HepG2 (cell line): Measurements from ENCODE around the gene SGSH. TPM values are rescaled to one million over a fixed set of nuclear protein-coding genes. Genes with fewer than 3 reads are reported as not detected.

Source experiments
- ATAC-seq: fragments of 200-7000 bp; cut with Tn5 transposase; 3 replicates; pipeline ENCODE4 v1.9.1; 2020; ENCODE audit warnings: mild to moderate bottlenecking, moderate library complexity
- BruUV-seq: library from RNA; stranded (reverse); fragments of 400-500 nt; replicated peaks from 2 replicates; lab custom pipeline; 2021; lab: Mats Ljungman, UMichigan
- CTCF ChIA-PET: fragments of 300-600 bp; formaldehyde crosslinking; extraction: SDS; loops from one replicate; lab custom pipeline; 2021; ENCODE audit warnings: low total read pairs, inconsistent platforms, low intra/inter-chr PET ratio; lab: Yijun Ruan, JAX
- POLR2A ChIA-PET: fragments of 350-600 bp; sonication (Branson Sonifier 250); formaldehyde crosslinking; loops from one replicate; lab custom pipeline; 2020; ENCODE audit warnings: antibody characterized with exemption, inconsistent platforms; lab: Yijun Ruan, JAX
- DNase-seq: peaks from one replicate; pipeline ENCODE4 v3.0.0-alpha.2; 2015; ENCODE audit warnings: low spot score
- FAIRE-seq: peaks from 3 replicates; lab custom pipeline; 2011; peaks lifted over from hg19 to GRCh38; lab: Jason Lieb, UNC
- H2AFZ ChIP-seq: one replicate; pipeline ENCODE4 v1.6.1; 2011; ENCODE audit warnings: low read length, inconsistent platforms
- H3K27ac ChIP-seq: fragments of 300-600 bp; 3 replicates; pipeline ENCODE4 v1.8.0; 2011; ENCODE audit warnings: mixed run types, mild to moderate bottlenecking, mixed read lengths, low read length, inconsistent platforms; ENCODE audit not compliant: insufficient read depth; ENCODE audit errors: extremely low read length
- H3K27me3 ChIP-seq, 2 experiments: fragments of 200-600 bp in 1 of 2; 2 replicates in 1 of 2; 3 replicates in 1 of 2; pipeline versions ENCODE4 v1.6.0 to v1.8.0; 2011; ENCODE audit warnings: low read length in 2 of 2, mild to moderate bottlenecking in 2 of 2, moderate library complexity in 2 of 2, inconsistent platforms in 1 of 2; ENCODE audit not compliant: insufficient read depth in 2 of 2, control insufficient read depth in 1 of 2
- H3K36me3 ChIP-seq, 2 experiments: fragments of 200-600 bp in 1 of 2; replicated peaks in 1 of 2; 2 replicates in 1 of 2; 3 replicates in 1 of 2; pipeline versions ENCODE4 v1.5.1 to v1.8.0; 2011; ENCODE audit warnings: low read length in 2 of 2, inconsistent platforms in 1 of 2; ENCODE audit not compliant: insufficient read depth in 2 of 2, control insufficient read depth in 1 of 2
- H3K4me1 ChIP-seq: 2 replicates; pipeline ENCODE4 v1.5.1; 2012; ENCODE audit warnings: low read length, inconsistent platforms; ENCODE audit not compliant: insufficient read depth
- H3K4me2 ChIP-seq: 2 replicates; pipeline ENCODE4 v1.6.0; 2011; ENCODE audit warnings: low read depth, low read length, inconsistent platforms
- H3K4me3 ChIP-seq, 3 experiments: fragments of 200-600 bp in 1 of 3; sonication (generic), shearing (Covaris generic) in 1 of 3; replicated peaks in 1 of 3; 2 replicates each; pipeline ENCODE4 v1.5.1; 2011 to 2016; ENCODE audit warnings: low read length in 3 of 3, inconsistent platforms in 2 of 3, low read depth in 2 of 3, mild to moderate bottlenecking in 2 of 3, control low read depth in 1 of 3, mixed read lengths in 1 of 3; ENCODE audit not compliant: insufficient read depth in 1 of 3
- H3K79me2 ChIP-seq: one replicate; pipeline ENCODE4 v1.6.1; 2011; ENCODE audit warnings: low read length, inconsistent platforms; ENCODE audit not compliant: insufficient read depth
- H3K9ac ChIP-seq: 2 replicates; pipeline ENCODE4 v1.6.0; 2011; ENCODE audit warnings: mild to moderate bottlenecking, low read depth, low read length, inconsistent platforms; ENCODE audit not compliant: insufficient read depth
- H3K9me3 ChIP-seq: 2 replicates; pipeline ENCODE4 v1.5.1; 2012; ENCODE audit warnings: mild to moderate bottlenecking, low read length
- H4K20me1 ChIP-seq: 2 replicates; pipeline ENCODE4 v1.6.0; 2011; ENCODE audit warnings: inconsistent platforms, mild to moderate bottlenecking, low read length, moderate library complexity; ENCODE audit not compliant: insufficient read depth
- RBFOX2 ChIP-seq: fragments of 200-400 bp; formaldehyde crosslinking; IDR thresholded peaks from 2 replicates; pipeline ENCODE4 v1.6.1; 2017; ENCODE audit warnings: low read depth, mild to moderate bottlenecking, low read length
- ZBTB7B ChIP-seq: sonication (generic); formaldehyde crosslinking; IDR thresholded peaks from 2 replicates; pipeline ENCODE4 v1.4.0; 2020; ENCODE audit warnings: missing genetic modification reagents
- ZKSCAN8 ChIP-seq: IDR thresholded peaks from 2 replicates; pipeline ENCODE4 v1.6.1; 2016; ENCODE audit warnings: borderline replicate concordance, missing genetic modification reagents, missing compliant biosample characterization
- WGBS: methylation state at CpG from one replicate; pipeline ENCODE4 v1.1.6; 2017; ENCODE audit warnings: low lambda C conversion rate; 5-methylcytosine and 5-hydroxymethylcytosine counted together
- in situ Hi-C: cut with HindIII; loops from 2 replicates; pipeline ENCODE4 v1.10.0; 2017; ENCODE audit warnings: low pct_unique_long_range_greater_than_20kb; ENCODE audit not compliant: extremely low pct_ligation_motif_present
- intact Hi-C: fragments of 100-400 bp; cut with micrococcal nuclease; formaldehyde crosslinking; loops from one replicate; pipeline ENCODE4 v1.10.0; 2022; ENCODE audit not compliant: unreplicated experiment
- polyA plus RNA-seq, 8 experiments: library from polyadenylated mRNA; depleted of rRNA in 3 of 8; stranded (reverse) in 7 of 8; unstranded in 1 of 8; fragments of >200 nt; fragmentation: Illumina TruSeq in 4 of 8; extraction: Trizol in 4 of 8; gene quantifications; 2 replicates each; pipeline versions ENCODE4 v1.2.1 to v1.2.3, GENCODE V29; 2011 to 2016; ENCODE audit warnings: low read depth in 4 of 8, missing spikeins in 1 of 8, mixed read lengths in 1 of 8; ENCODE audit not compliant: insufficient read depth in 1 of 8
- total RNA-seq, 5 experiments: library from RNA; depleted of rRNA; stranded (reverse); fragments of >200 nt; fragmentation: Illumina TruSeq; extraction: Trizol; gene quantifications; 2 replicates each; pipeline ENCODE4 v1.2.3, GENCODE V29; 2016; ENCODE audit warnings: low read depth in 1 of 5
- TF ChIP-seq, protein P1 (sequence below): sonication (generic); formaldehyde crosslinking; IDR thresholded peaks from 2 replicates; pipeline ENCODE4 v1.5.0; 2020; ENCODE audit warnings: mild to moderate bottlenecking, missing genetic modification reagents, borderline replicate concordance
- TF ChIP-seq, protein P2 (sequence below): sonication (generic); formaldehyde crosslinking; conservative IDR thresholded peaks from 2 replicates; pipeline ENCODE4 v1.4.0; 2020; ENCODE audit warnings: missing genetic modification reagents
- TF ChIP-seq, protein P3 (sequence below): sonication (generic); formaldehyde crosslinking; IDR thresholded peaks from 2 replicates; pipeline ENCODE4 v1.4.0; 2020; ENCODE audit warnings: mild to moderate bottlenecking, missing genetic modification reagents

SGSH gene
- total and polyA plus RNA-seq, 2 of the 13 experiments (the other 11 are each of a cell fraction or from before 2014, with no cell fraction given) = 12.2 to 17.6 TPM

DNA sequence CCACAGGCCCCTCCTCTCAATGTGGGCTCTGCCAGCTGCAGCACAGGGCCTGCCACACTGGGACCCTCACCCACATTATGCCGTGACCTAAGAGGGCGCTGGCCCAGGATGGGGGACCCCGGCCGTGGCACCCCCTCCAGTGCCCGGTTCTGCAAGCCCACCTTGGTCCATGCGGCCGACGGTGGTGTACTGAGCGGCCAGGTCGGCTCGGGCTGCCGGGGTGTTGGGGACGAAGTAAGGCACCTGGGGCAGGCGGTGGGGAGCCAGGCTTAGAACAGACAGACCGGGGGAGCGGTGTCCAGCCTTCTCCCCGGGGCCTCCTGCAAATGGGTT lies 6.5 kb downstream of the SGSH start:
- Histone ChIP-seq H3K9ac (no peak overlapping the region), H3K27me3 (no peaks in the 10 kb centered on the region), H4K20me1 (no peaks in the 10 kb centered on the region), H3K4me2 (no peak overlapping the region), H3K27ac (no peak overlapping the region), H2AFZ (no peak overlapping the region), H3K9me3 (no peaks in the 10 kb centered on the region), H3K4me1 (peaks cover 6% of the 10 kb centered on the region), H3K4me3 (no peak overlapping the region), H3K79me2 (no peaks in the 10 kb centered on the region), H3K36me3 (peaks cover 22 to 48% of the 10 kb centered on the region in 2 experiments)
- no peak for DNase-seq
- intact Hi-C loops = no loop called here
- TF ChIP-seq RBFOX2 = 0 out of 2 replicates have a peak, but pooled peaks have one; percentile 38
- TF ChIP-seq, protein P1, sequence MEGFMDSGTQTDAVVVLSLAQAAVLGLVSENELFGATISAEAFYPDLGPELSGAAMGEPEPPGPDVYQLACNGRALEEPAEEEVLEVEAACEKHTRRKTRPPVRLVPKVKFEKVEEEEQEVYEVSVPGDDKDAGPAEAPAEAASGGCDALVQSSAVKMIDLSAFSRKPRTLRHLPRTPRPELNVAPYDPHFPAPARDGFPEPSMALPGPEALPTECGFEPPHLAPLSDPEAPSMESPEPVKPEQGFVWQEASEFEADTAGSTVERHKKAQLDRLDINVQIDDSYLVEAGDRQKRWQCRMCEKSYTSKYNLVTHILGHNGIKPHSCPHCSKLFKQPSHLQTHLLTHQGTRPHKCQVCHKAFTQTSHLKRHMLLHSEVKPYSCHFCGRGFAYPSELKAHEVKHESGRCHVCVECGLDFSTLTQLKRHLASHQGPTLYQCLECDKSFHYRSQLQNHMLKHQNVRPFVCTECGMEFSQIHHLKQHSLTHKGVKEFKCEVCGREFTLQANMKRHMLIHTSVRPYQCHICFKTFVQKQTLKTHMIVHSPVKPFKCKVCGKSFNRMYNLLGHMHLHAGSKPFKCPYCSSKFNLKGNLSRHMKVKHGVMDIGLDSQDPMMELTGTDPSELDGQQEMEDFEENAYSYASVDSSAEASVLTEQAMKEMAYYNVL = no peak
- 100% methylated on average over 3 of the region's 17 CpGs for WGBS
- POLR2A ChIA-PET = no interaction called here
- BruUV-seq = no TSS peak
- no peak for FAIRE-seq
- in situ Hi-C loops = no loop called here
- ATAC-seq = no peak
- CTCF ChIA-PET = no interaction called here

DNA sequence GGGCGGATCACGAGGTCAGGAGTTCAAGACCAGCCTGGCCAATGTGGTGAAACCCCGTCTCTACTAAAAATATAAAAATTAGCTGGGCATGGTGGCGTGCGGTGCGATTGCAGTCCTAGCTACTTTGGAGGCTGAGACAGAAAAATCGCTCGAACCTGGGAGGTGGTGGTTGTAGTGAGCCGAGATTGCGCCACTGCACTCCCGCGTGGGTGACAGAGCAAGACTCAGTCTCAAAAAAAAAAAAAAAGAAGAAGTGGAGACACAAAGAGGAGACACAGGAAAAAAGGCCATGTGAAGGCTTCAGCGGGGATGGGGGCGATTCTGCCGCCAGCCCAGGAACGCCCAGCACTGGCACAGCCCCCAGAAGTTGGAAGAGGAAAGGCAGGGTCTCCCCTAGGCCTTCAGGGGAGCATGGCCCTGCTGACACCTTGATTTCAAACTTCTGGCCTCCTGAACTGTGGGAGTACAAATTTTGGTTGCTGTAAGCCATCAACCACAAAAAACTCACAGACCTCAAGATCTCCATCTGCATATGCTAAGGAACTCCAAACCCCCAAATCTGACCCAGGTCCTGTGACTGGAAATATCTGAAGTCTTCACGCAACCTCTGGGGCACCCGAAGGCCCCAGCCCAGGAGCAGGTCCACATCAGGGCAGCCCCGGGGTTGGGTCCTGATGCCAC lies 7.0 kb downstream of the SGSH start:
- Histone ChIP-seq H4K20me1 (no peaks in the 10 kb centered on the region), H3K4me3 (no peak overlapping the region), H3K4me1 (peaks cover under 1% of the 10 kb centered on the region; the same call in 1 of the 2 replicates), H3K27me3 (no peaks in the 10 kb centered on the region), H3K9me3 (no peaks in the 10 kb centered on the region), H2AFZ (no peak overlapping the region), H3K36me3 (peaks cover 22 to 48% of the 10 kb centered on the region in 2 experiments), H3K4me2 (no peak overlapping the region), H3K27ac (no peak overlapping the region), H3K79me2 (no peaks in the 10 kb centered on the region), H3K9ac (no peak overlapping the region)
- TF ChIP-seq, protein P2, sequence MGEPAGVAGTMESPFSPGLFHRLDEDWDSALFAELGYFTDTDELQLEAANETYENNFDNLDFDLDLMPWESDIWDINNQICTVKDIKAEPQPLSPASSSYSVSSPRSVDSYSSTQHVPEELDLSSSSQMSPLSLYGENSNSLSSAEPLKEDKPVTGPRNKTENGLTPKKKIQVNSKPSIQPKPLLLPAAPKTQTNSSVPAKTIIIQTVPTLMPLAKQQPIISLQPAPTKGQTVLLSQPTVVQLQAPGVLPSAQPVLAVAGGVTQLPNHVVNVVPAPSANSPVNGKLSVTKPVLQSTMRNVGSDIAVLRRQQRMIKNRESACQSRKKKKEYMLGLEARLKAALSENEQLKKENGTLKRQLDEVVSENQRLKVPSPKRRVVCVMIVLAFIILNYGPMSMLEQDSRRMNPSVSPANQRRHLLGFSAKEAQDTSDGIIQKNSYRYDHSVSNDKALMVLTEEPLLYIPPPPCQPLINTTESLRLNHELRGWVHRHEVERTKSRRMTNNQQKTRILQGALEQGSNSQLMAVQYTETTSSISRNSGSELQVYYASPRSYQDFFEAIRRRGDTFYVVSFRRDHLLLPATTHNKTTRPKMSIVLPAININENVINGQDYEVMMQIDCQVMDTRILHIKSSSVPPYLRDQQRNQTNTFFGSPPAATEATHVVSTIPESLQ (CRISPR knock-in tag) = no peak
- TF ChIP-seq ZBTB7B (CRISPR knock-in tag) (no peak), ZKSCAN8 (CRISPR knock-in tag) (no peak)
- TF ChIP-seq, protein P3, sequence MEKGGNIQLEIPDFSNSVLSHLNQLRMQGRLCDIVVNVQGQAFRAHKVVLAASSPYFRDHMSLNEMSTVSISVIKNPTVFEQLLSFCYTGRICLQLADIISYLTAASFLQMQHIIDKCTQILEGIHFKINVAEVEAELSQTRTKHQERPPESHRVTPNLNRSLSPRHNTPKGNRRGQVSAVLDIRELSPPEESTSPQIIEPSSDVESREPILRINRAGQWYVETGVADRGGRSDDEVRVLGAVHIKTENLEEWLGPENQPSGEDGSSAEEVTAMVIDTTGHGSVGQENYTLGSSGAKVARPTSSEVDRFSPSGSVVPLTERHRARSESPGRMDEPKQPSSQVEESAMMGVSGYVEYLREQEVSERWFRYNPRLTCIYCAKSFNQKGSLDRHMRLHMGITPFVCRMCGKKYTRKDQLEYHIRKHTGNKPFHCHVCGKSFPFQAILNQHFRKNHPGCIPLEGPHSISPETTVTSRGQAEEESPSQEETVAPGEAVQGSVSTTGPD (CRISPR knock-in tag) = no peak
- FAIRE-seq (no peak), DNase-seq (no peak), ATAC-seq (no peak)
- no TSS peak for BruUV-seq
- in situ Hi-C loops (no loop called here), intact Hi-C loops (no loop called here)
- ChIA-PET POLR2A (no interaction called here), CTCF (no interaction called here)
- WGBS = 96% methylated on average over 16 of the region's 19 CpGs
